GM12878 (cell line): ENCODE data around the gene HIF1AN. TPM values are rescaled to one million over a fixed set of nuclear protein-coding genes. Genes with fewer than 3 reads are reported as not detected.

ENCODE experiments used
- ATAC-seq: fragments of 200-7000 bp; cut with Tn5 transposase; 3 replicates; pipeline ENCODE4 v1.9.1; 2020; ENCODE audit warnings: mild to moderate bottlenecking, moderate library complexity
- BruUV-seq: library from RNA; stranded (reverse); fragments of 400-500 nt; replicated peaks from 2 replicates; lab custom pipeline; 2021; lab: Mats Ljungman, UMichigan
- CTCF ChIA-PET: fragments of 300-600 bp; sonication (Branson Sonifier 250); formaldehyde crosslinking; extraction: SDS; loops from one replicate; lab custom pipeline; 2021; ENCODE audit warnings: inconsistent platforms; lab: Yijun Ruan, JAX
- POLR2A ChIA-PET: fragments of 350-600 bp; formaldehyde crosslinking; extraction: SDS; loops from one replicate; lab custom pipeline; 2021; ENCODE audit warnings: inconsistent platforms; lab: Charles Lee
- RAD21 ChIA-PET: fragments of 300-600 bp; sonication (Branson Sonifier 250); formaldehyde crosslinking; loops from one replicate; lab custom pipeline; 2023; ENCODE audit warnings: antibody characterized with exemption; ENCODE audit not compliant: unreplicated experiment; lab: Charles Lee
- SMC1A ChIA-PET: fragments of 300-600 bp; sonication (Branson Sonifier 250); formaldehyde crosslinking; loops from one replicate; lab custom pipeline; 2023; ENCODE audit not compliant: unreplicated experiment, uncharacterized antibody; lab: Charles Lee
- DNase-seq: peaks from one replicate; pipeline ENCODE4 v3.0.0-alpha.2; 2011; ENCODE audit warnings: low read depth, low spot score
- FAIRE-seq: peaks from 3 replicates; lab custom pipeline; 2011; peaks lifted over from hg19 to GRCh38; lab: Jason Lieb, UNC
- H2AFZ ChIP-seq: 2 replicates; pipeline ENCODE4 v1.6.0; 2011; ENCODE audit warnings: low read depth, low read length, control low read depth; ENCODE audit not compliant: control insufficient read depth
- H3K27ac ChIP-seq: 2 replicates; pipeline ENCODE4 v1.5.1; 2011; ENCODE audit warnings: control low read depth; ENCODE audit not compliant: control insufficient read depth, insufficient read depth
- H3K27me3 ChIP-seq, 2 experiments: replicated peaks in 1 of 2; 2 replicates each; pipeline versions ENCODE4 v1.6.0 to v1.6.1; 2011; ENCODE audit warnings: low read length in 1 of 2; ENCODE audit not compliant: control insufficient read depth in 2 of 2, insufficient read depth in 2 of 2
- H3K36me3 ChIP-seq, 2 experiments: 2 replicates each; pipeline ENCODE4 v1.5.1; 2011; ENCODE audit warnings: low read length in 1 of 2; ENCODE audit not compliant: control insufficient read depth in 2 of 2, insufficient read depth in 2 of 2
- H3K4me1 ChIP-seq: 2 replicates; pipeline ENCODE4 v1.6.1; 2011; ENCODE audit warnings: mild to moderate bottlenecking, low read length, moderate library complexity, mixed read lengths; ENCODE audit not compliant: control insufficient read depth, insufficient read depth
- H3K4me2 ChIP-seq: 2 replicates; pipeline ENCODE4 v1.6.0; 2011; ENCODE audit warnings: control low read depth; ENCODE audit not compliant: control insufficient read depth, insufficient read depth
- H3K4me3 ChIP-seq: fragments of 200-600 bp; sonication (generic); 2 replicates; pipeline ENCODE4 v1.5.1; 2016
- H3K79me2 ChIP-seq: 2 replicates; pipeline ENCODE4 v1.6.0; 2011; ENCODE audit warnings: low read length; ENCODE audit not compliant: control insufficient read depth, insufficient read depth
- H3K9ac ChIP-seq: 2 replicates; pipeline ENCODE4 v1.8.0; 2011; ENCODE audit warnings: low read length, control low read depth, mixed read lengths; ENCODE audit not compliant: control insufficient read depth, insufficient read depth
- H3K9me3 ChIP-seq: replicated peaks from 3 replicates; pipeline ENCODE4 v1.5.1; 2011; ENCODE audit warnings: mild to moderate bottlenecking, low read length; ENCODE audit not compliant: control insufficient read depth, insufficient read depth
- H4K20me1 ChIP-seq: 2 replicates; pipeline ENCODE4 v1.6.0; 2011; ENCODE audit not compliant: control insufficient read depth, insufficient read depth
- E4F1 ChIP-seq: fragments of 450-650 bp; IDR thresholded peaks from 2 replicates; pipeline ENCODE4 v1.6.1; 2018; ENCODE audit warnings: borderline replicate concordance, mild to moderate bottlenecking; ENCODE audit not compliant: partially characterized antibody
- HSF1 ChIP-seq: fragments of 150-350 bp; IDR thresholded peaks from 2 replicates; pipeline ENCODE4 v1.6.1; 2014; ENCODE audit warnings: mild to moderate bottlenecking, low read depth, low read length
- IRF4 ChIP-seq: IDR thresholded peaks from 2 replicates; pipeline ENCODE4 v1.6.1; 2011; ENCODE audit warnings: low read depth, low read length
- JUND ChIP-seq: IDR thresholded peaks from 2 replicates; pipeline ENCODE4 v1.6.1; 2012; ENCODE audit warnings: low read depth, mild to moderate bottlenecking, low read length, improper control_type of control experiment, moderate library complexity
- NR2C1 ChIP-seq: fragments of 450-650 bp; IDR thresholded peaks from 2 replicates; pipeline ENCODE4 v1.6.1; 2017; ENCODE audit warnings: antibody characterized with exemption, mild to moderate bottlenecking, moderate library complexity
- NR2F1 ChIP-seq: fragments of 450-650 bp; conservative IDR thresholded peaks from 2 replicates; pipeline ENCODE4 v1.6.1; 2017; ENCODE audit warnings: mild to moderate bottlenecking
- PML ChIP-seq: IDR thresholded peaks from 2 replicates; pipeline ENCODE4 v1.6.1; 2012; ENCODE audit warnings: low read length, inconsistent platforms
- RAD21 ChIP-seq: IDR thresholded peaks from 2 replicates; pipeline ENCODE4 v1.6.1; 2011; ENCODE audit warnings: mild to moderate bottlenecking, low read depth, low read length, moderate library complexity; ENCODE audit not compliant: insufficient read depth
- SP1 ChIP-seq: IDR thresholded peaks from one replicate; pipeline ENCODE4 v1.6.1; 2011; ENCODE audit warnings: low read depth, low read length
- TAF1 ChIP-seq: IDR thresholded peaks from 2 replicates; pipeline ENCODE4 v1.6.1; 2011; ENCODE audit warnings: mild to moderate bottlenecking, low read depth, low read length, borderline replicate concordance
- ZBTB33 ChIP-seq: fragments of 450-650 bp; IDR thresholded peaks from 2 replicates; pipeline ENCODE4 v1.6.1; 2017; ENCODE audit warnings: mild to moderate bottlenecking
- ZNF384 ChIP-seq: IDR thresholded peaks from 2 replicates; pipeline ENCODE4 v1.6.1; 2012; ENCODE audit warnings: low read depth, mild to moderate bottlenecking, low read length, improper control_type of control experiment, borderline replicate concordance
- ZNF622 ChIP-seq: fragments of 450-650 bp; IDR thresholded peaks from 2 replicates; pipeline ENCODE4 v1.6.1; 2017; ENCODE audit warnings: mild to moderate bottlenecking, inconsistent platforms
- WGBS: methylation state at CpG from one replicate; pipeline ENCODE4 v1.1.6; 2016; ENCODE audit warnings: low lambda C conversion rate; ENCODE audit not compliant: insufficient replicate concordance, insufficient coverage; ENCODE audit errors: missing lambda C conversion rate; 5-methylcytosine and 5-hydroxymethylcytosine counted together
- in situ Hi-C: fragments of 300-500 bp; cut with MboI; formaldehyde crosslinking; loops from 9 replicates; pipeline ENCODE4 v1.14.3; 2018; ENCODE audit warnings: mixed read lengths
- intact Hi-C: fragments of 100-400 bp; cut with micrococcal nuclease; formaldehyde crosslinking; loops from one replicate; pipeline ENCODE4 v1.14.2; 2022; ENCODE audit not compliant: unreplicated experiment
- polyA plus RNA-seq, 11 experiments: library from polyadenylated mRNA; depleted of rRNA in 4 of 11; unstranded in 6 of 11; stranded (reverse) in 5 of 11; fragments of >200 nt; fragmentation: Nextera tagmentation in 4 of 11; fragmentation: Illumina TruSeq in 1 of 11; extraction: Ambion mirVana in 4 of 11; extraction: Trizol in 1 of 11; gene quantifications; 1 replicate in 1 of 11; 2 replicates in 10 of 11; pipeline versions ENCODE4 v1.2.1 to v1.2.3, GENCODE V29; 2011 to 2016; ENCODE audit warnings: inconsistent platforms in 2 of 11, missing spikeins in 2 of 11, low read depth in 1 of 11
- total RNA-seq, 4 experiments: library from RNA; depleted of rRNA in 3 of 4; stranded (reverse); fragments of >200 nt in 3 of 4; fragmentation: Illumina TruSeq in 1 of 4; extraction: Trizol in 1 of 4; gene quantifications; 2 replicates each; pipeline versions ENCODE4 v1.2.1 to v1.2.3, GENCODE V29; 2013 to 2021

Gene HIF1AN
- total and polyA plus RNA-seq, 10 of the 15 experiments (the other 5 are each of a cell fraction or from before 2014, with no cell fraction given): 1.9 to 37.2 (median 15.2) TPM

GRCh38 chr10:100571084-100571856, 35.5 kb downstream of the HIF1AN start:
- ATAC-seq: no peak
- ChIA-PET SMC1A (no interaction called here), CTCF (no interaction called here), POLR2A (no interaction called here), RAD21 (interaction anchor here (0.6 kb wide), 1 partner anchor 17 kb away, joined by 4 read pairs; no protein-coding TSS in a partner anchor)
- no peak overlapping the region for H3K4me2 ChIP-seq
- no peak for FAIRE-seq
- no peaks in the 10 kb centered on the region for H3K9me3 ChIP-seq
- TF ChIP-seq NR2C1: no peak
- no peak for TF ChIP-seq JUND
- TF ChIP-seq ZBTB33: no peak
- no peak for TF ChIP-seq RAD21
- TF ChIP-seq SP1: no peak
- TF ChIP-seq TAF1: no peak
- no peak for TF ChIP-seq E4F1
- TF ChIP-seq NR2F1: no peak
- TF ChIP-seq HSF1: no peak
- no peak for TF ChIP-seq ZNF622
- TF ChIP-seq PML: no peak
- no peak for TF ChIP-seq IRF4
- TF ChIP-seq ZNF384: no peak
- H3K4me1 ChIP-seq: no peaks in the 10 kb centered on the region
- H2AFZ ChIP-seq: no peak overlapping the region
- H4K20me1 ChIP-seq: no peaks in the 10 kb centered on the region
- no peak for DNase-seq
- H3K27ac ChIP-seq: no peak overlapping the region
- no peaks in the 10 kb centered on the region for H3K79me2 ChIP-seq
- WGBS: 47% methylated on average over 24 of the region's 24 CpGs
- in situ Hi-C loops: no loop called here
- peaks cover 7% of the 10 kb centered on the region in 2 experiments; a peak in 2 of 4 replicates for H3K27me3 ChIP-seq
- H3K36me3 ChIP-seq: no peaks in the 10 kb centered on the region
- BruUV-seq: no TSS peak
- intact Hi-C loops: no loop called here
- H3K9ac ChIP-seq: no peak overlapping the region
- no peak overlapping the region for H3K4me3 ChIP-seq
